ENCODE results near the gene CHMP4A.

The CHMP4A gene

DNA sequence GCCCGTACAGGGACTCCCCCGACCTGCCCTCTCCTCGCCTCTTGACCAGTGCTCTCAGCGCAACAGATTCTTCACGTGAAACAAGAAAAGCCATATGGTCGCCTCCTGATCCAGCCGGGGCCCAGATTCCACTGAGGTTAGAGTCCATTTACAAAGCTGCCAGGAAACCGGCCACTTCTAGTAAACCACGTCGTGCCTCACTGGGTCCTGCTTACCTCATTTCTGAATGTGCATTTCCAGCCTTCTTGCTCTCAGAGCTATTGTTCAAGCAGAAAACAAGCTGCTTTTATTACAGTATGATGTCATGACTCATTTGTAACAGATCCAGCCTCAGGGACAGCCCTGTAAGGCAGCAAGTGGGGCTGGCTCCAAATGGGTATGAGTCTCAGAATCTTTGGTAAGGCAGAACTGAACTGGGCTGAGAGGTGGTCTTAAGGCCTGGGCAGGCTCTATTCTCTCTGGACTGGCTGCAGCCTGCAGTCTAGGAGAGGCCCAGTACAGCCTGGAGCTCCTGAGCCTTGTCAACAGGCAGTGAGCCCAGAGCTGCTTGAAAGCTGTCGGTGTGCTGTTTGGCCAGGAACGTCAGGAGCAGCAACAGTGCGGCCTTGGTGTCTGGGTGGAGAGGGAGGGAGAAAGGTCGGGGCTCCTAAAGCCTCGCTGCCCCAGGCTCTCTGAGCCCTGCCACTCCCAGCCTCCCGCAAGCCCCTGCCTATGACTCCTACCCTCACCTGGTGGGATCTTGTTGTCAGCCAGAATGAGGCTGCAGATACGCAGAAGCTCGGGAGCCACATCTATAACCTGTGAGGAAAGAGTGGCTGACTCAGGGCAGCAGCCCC is 33.1 kb downstream of the CHMP4A start:
- TF ChIP-seq ELF4 (IDR thresholded peaks at IDR 0.05) (no peak), ZNF384 (IDR thresholded peaks at IDR 0.05) (no peak), ARNT (IDR thresholded peaks at IDR 0.05) (no peak), L3MBTL2 (conservative IDR thresholded peaks at IDR 0.05) (no peak), BHLHE40 (IDR thresholded peaks at IDR 0.05; ENCODE audit: borderline replicate concordance) (no peak), TARDBP (IDR thresholded peaks at IDR 0.05) (no peak), NFRKB (IDR thresholded peaks at IDR 0.05) (no peak), HDGF (IDR thresholded peaks at IDR 0.05; ENCODE audit: borderline replicate concordance) (no peak), SUZ12 (IDR thresholded peaks at IDR 0.05) (no peak), SP1 (IDR thresholded peaks at IDR 0.05) (no peak), FOXK2 (IDR thresholded peaks at IDR 0.05) (no peak), FOXA1 (IDR thresholded peaks at IDR 0.05) (no peak), CTBP1 (IDR thresholded peaks at IDR 0.05; ENCODE audit: borderline replicate concordance) (no peak), LEF1 (IDR thresholded peaks at IDR 0.05; ENCODE audit: borderline replicate concordance) (no peak)
- TF ChIP-seq, protein P1, sequence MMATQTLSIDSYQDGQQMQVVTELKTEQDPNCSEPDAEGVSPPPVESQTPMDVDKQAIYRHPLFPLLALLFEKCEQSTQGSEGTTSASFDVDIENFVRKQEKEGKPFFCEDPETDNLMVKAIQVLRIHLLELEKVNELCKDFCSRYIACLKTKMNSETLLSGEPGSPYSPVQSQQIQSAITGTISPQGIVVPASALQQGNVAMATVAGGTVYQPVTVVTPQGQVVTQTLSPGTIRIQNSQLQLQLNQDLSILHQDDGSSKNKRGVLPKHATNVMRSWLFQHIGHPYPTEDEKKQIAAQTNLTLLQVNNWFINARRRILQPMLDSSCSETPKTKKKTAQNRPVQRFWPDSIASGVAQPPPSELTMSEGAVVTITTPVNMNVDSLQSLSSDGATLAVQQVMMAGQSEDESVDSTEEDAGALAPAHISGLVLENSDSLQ (IDR thresholded peaks at IDR 0.05): no peak
- ChIA-PET CTCF (interaction anchor here (2.1 kb wide), 1 partner anchor 19 kb away, joined by 10 read pairs; the partner anchor contains the start of gene IRF9), POLR2A (interaction anchor here (1.2 to 3.2 kb wide), 9 partner anchors 9 to 86 kb away, joined by 3 to 15 read pairs (median 5); partner anchors contain the start of genes DCAF11, EMC9, IPO4 and IRF9)
- no peak for DNase-seq (ENCODE audit: extremely low spot score)

DNA sequence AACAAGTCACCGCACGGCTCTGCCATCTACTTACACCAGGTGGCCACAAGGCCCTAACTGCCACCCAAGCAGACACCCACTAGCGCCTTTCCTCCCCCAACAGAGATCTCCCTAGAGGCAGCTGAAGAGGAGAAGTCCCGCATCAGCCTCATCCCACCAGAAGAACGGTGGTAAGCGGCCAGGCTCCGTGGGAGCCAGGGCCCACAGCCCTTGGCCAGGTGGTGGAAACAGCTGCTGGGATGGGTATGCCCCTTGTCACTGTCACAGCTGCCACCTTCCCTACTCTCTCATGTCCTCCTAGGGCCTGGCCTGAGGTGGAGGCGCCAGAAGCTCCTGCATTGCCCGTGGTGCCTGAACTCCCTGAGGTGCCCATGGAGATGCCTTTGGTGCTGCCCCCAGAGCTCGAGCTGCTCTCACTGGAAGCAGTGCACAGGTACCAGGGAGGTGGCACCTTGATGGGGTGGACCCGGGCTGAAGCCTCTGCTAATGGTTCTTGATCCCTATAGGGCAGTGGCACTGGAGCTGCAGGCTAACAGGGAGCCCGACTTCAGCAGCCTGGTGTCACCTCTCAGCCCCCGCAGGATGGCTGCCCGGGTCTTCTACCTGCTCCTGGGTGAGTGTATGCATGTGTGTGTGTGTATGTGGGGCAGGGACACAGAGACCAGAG is 33.9 kb downstream of the CHMP4A start:
- POLR2A ChIA-PET: interaction anchor here (0.7 to 3.2 kb wide), 8 partner anchors 9 to 117 kb away, joined by 3 to 15 read pairs (median 4); partner anchors contain the start of genes EMC9, IPO4, IRF9 and PCK2
- no peak for DNase-seq (ENCODE audit: extremely low spot score)
- CTCF ChIA-PET: interaction anchor here (1.2 to 2.1 kb wide), 2 partner anchors 18 kb away, joined by 4 to 10 read pairs; partner anchors contain the start of gene IRF9
- TF ChIP-seq FOXK2 (IDR thresholded peaks at IDR 0.05) (no peak), ZNF384 (IDR thresholded peaks at IDR 0.05) (no peak), L3MBTL2 (conservative IDR thresholded peaks at IDR 0.05) (no peak), SUZ12 (IDR thresholded peaks at IDR 0.05) (no peak), ELF4 (IDR thresholded peaks at IDR 0.05) (no peak), ARNT (IDR thresholded peaks at IDR 0.05) (no peak), NFRKB (IDR thresholded peaks at IDR 0.05) (no peak), TARDBP (IDR thresholded peaks at IDR 0.05) (no peak), FOXM1 (IDR thresholded peaks at IDR 0.05; ENCODE audit: borderline replicate concordance) (no peak), HDGF (IDR thresholded peaks at IDR 0.05; ENCODE audit: borderline replicate concordance) (no peak), LEF1 (IDR thresholded peaks at IDR 0.05; ENCODE audit: borderline replicate concordance) (no peak), SP1 (IDR thresholded peaks at IDR 0.05) (no peak), BHLHE40 (IDR thresholded peaks at IDR 0.05; ENCODE audit: borderline replicate concordance) (no peak), CTBP1 (IDR thresholded peaks at IDR 0.05; ENCODE audit: borderline replicate concordance) (no peak), FOXA1 (IDR thresholded peaks at IDR 0.05) (no peak)
- TF ChIP-seq, protein P1 (IDR thresholded peaks at IDR 0.05): no peak

DNA sequence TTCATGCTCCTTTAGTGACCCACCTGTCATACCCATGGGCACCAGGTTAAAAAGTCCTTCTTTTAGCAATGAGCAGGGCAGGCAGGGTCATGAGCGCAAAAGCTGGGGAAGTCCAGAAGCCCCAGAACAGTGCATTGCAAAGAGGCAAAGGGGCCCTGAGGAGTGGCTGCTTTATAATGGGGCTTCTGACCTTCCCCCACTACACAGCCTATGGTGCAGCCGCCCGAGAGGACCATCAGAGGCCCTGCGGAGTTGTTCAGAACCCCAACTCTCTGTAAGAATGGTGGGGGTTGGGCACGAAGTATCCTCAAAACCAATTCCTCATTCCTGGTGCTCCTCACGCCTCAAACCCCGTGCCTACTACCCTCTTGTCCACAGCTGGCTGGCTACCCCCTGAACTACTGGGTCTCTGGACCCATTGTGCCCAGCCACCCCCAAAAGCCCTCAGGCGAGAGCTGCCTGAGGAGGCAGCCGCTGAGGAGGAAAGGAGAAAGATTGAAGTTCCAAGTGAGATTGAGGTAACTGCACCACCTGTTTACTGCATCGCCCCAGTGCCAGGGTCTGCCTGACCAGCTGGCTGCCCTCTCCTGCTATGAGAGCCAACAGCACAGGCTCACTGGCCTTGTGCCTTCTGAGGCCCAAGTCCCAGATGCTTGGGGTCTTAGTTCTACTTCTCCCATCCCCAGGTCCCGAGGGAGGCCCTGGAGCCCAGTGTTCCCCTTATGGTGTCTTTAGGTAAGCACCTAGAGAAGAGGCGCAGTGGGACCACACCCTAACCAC is 34.7 kb downstream of the CHMP4A start:
- CTCF ChIA-PET: interaction anchor here (1.2 kb wide), 1 partner anchor 17 kb away, joined by 4 read pairs; the partner anchor contains the start of gene IRF9
- POLR2A ChIA-PET: interaction anchor here (1.0 to 3.2 kb wide), 6 partner anchors 8 to 118 kb away, joined by 3 to 15 read pairs (median 6); partner anchors contain the start of genes EMC9, IPO4 and TM9SF1
- TF ChIP-seq FOXA1 (IDR thresholded peaks at IDR 0.05): no peak
- no peak for TF ChIP-seq FOXM1 (IDR thresholded peaks at IDR 0.05; ENCODE audit: borderline replicate concordance)
- no peak for TF ChIP-seq ZNF384 (IDR thresholded peaks at IDR 0.05)
- no peak for TF ChIP-seq ELF4 (IDR thresholded peaks at IDR 0.05)
- no peak for TF ChIP-seq BHLHE40 (IDR thresholded peaks at IDR 0.05; ENCODE audit: borderline replicate concordance)
- TF ChIP-seq SP1 (IDR thresholded peaks at IDR 0.05): no peak
- no peak for TF ChIP-seq NFRKB (IDR thresholded peaks at IDR 0.05)
- no peak for TF ChIP-seq HDGF (IDR thresholded peaks at IDR 0.05; ENCODE audit: borderline replicate concordance)
- TF ChIP-seq, protein P1 (IDR thresholded peaks at IDR 0.05): no peak
- no peak for TF ChIP-seq CTBP1 (IDR thresholded peaks at IDR 0.05; ENCODE audit: borderline replicate concordance)
- no peak for TF ChIP-seq FOXK2 (IDR thresholded peaks at IDR 0.05)
- TF ChIP-seq ARNT (IDR thresholded peaks at IDR 0.05): no peak
- TF ChIP-seq SUZ12 (IDR thresholded peaks at IDR 0.05): no peak
- no peak for TF ChIP-seq TARDBP (IDR thresholded peaks at IDR 0.05)
- TF ChIP-seq LEF1 (IDR thresholded peaks at IDR 0.05; ENCODE audit: borderline replicate concordance): no peak

DNA sequence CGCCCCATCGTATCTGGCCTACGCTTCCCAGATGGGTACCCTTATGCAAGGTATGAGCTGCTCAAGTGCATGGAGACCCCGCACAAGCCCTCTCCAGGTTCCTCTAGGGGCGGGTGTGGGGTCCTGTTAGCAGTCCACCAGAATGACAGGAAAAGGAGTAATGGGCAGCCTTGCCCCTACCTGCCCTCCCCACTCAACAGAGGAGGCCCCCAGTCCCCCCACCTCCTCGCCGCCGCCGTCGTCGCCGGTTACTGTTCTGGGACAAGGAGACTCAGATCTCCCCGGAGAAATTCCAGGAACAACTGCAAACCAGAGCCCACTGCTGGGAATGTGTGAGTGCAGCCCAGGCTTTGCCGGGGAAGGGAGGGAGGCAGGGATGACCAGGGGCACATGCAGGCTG is 35.4 kb downstream of the CHMP4A start:
- no peak for DNase-seq (ENCODE audit: extremely low spot score)
- ChIA-PET POLR2A (interaction anchor here (0.8 to 1.5 kb wide), 5 partner anchors 7 to 57 kb away, joined by 3 to 4 read pairs (median 3); partner anchors contain the start of genes CHMP4A and PSME2), CTCF (interaction anchor here (1.2 kb wide), 1 partner anchor 17 kb away, joined by 3 read pairs; the partner anchor contains the start of gene IRF9)
- TF ChIP-seq CTBP1 (IDR thresholded peaks at IDR 0.05; ENCODE audit: borderline replicate concordance) (no peak), LEF1 (IDR thresholded peaks at IDR 0.05; ENCODE audit: borderline replicate concordance) (no peak)

More for the DNA sequence above, 34.7 kb downstream of the CHMP4A start:
- no peak for DNase-seq (ENCODE audit: extremely low spot score)
